AG04449 (cell line): ENCODE results near the gene JUND.

Source experiments
- CTCF ChIA-PET: fragments of 350-600 bp; formaldehyde crosslinking; extraction: SDS; loops from one replicate; lab custom pipeline; 2021; ENCODE audit warnings: antibody characterized with exemption; lab: Yijun Ruan, JAX
- POLR2A ChIA-PET: fragments of 400-600, 350-600 bp; formaldehyde crosslinking; extraction: SDS; loops from one replicate; lab custom pipeline; 2020; ENCODE audit warnings: antibody characterized with exemption, inconsistent platforms; lab: Yijun Ruan, JAX
- DNase-seq: peaks from one replicate; pipeline ENCODE4 v3.0.0-alpha.2; 2010; ENCODE audit warnings: low read depth, low spot score
- H3K4me3 ChIP-seq: 2 replicates; pipeline ENCODE4 v1.5.1; 2011; ENCODE audit warnings: low read depth, mild to moderate bottlenecking, control low read depth, low read length
- CTCF ChIP-seq: IDR thresholded peaks from one replicate; pipeline ENCODE4 v1.5.1; 2011; ENCODE audit warnings: mild to moderate bottlenecking, moderate library complexity, low read length, control low read depth, inconsistent platforms; ENCODE audit not compliant: insufficient read depth; ENCODE audit errors: missing control alignments

JUND gene

GRCh38 chr19:18261474-18261873 lies 19.9 kb downstream of the JUND start:
- no peak overlapping the region for H3K4me3 ChIP-seq
- POLR2A ChIA-PET = no interaction called here
- DNase-seq = no peak
- CTCF ChIA-PET = interaction anchor here (1.5 to 2.2 kb wide), 2 partner anchors 9 to 17 kb away, joined by 14 to 15 read pairs; no protein-coding TSS in a partner anchor
- no peak for TF ChIP-seq CTCF

GRCh38 chr19:18259893-18260292 lies 21.5 kb downstream of the JUND start:
- TF ChIP-seq CTCF = no peak
- CTCF ChIA-PET = interaction anchor here (1.2 to 1.7 kb wide), 4 partner anchors 8 to 148 kb away, joined by 4 to 14 read pairs (median 4); no protein-coding TSS in a partner anchor
- POLR2A ChIA-PET = interaction anchor here (1.1 kb wide), 1 partner anchor 45 kb away, joined by 3 read pairs; no protein-coding TSS in a partner anchor
- no peak overlapping the region for H3K4me3 ChIP-seq
- no peak for DNase-seq

GRCh38 chr19:18257503-18258470 lies 23.6 kb downstream of the JUND start:
- H3K4me3 ChIP-seq = no peak overlapping the region
- CTCF ChIA-PET = interaction anchor here (0.6 to 1.6 kb wide), 3 partner anchors 22 to 78 kb away, joined by 3 to 5 read pairs (median 4); no protein-coding TSS in a partner anchor
- DNase-seq = no peak
- POLR2A ChIA-PET = no interaction called here
- no peak for TF ChIP-seq CTCF

GRCh38 chr19:18254546-18255503 lies 26.6 kb downstream of the JUND start:
- ChIA-PET POLR2A (interaction anchor here (0.6 to 1.1 kb wide), 2 partner anchors 9 to 43 kb away, joined by 3 to 5 read pairs; no protein-coding TSS in a partner anchor), CTCF (interaction anchor here (0.6 to 10.8 kb wide), 22 partner anchors 9 to 252 kb away, joined by 3 to 217 read pairs (median 4); partner anchors contain the start of genes JUND, MPV17L2 and RAB3A)
- no peak overlapping the region for H3K4me3 ChIP-seq
- TF ChIP-seq CTCF = no peak
- DNase-seq = no peak

GRCh38 chr19:18253716-18254115 lies 27.7 kb downstream of the JUND start:
- H3K4me3 ChIP-seq = no peak overlapping the region
- CTCF ChIA-PET = interaction anchor here (0.6 to 10.8 kb wide), 22 partner anchors 9 to 251 kb away, joined by 3 to 217 read pairs (median 12); partner anchors contain the start of genes MPV17L2 and RAB3A
- POLR2A ChIA-PET = interaction anchor here (0.6 kb wide), 1 partner anchor 42 kb away, joined by 5 read pairs; no protein-coding TSS in a partner anchor
- TF ChIP-seq CTCF = no peak
- DNase-seq = no peak
